RWPE2 (cell line): Measurements from ENCODE around the gene MAMLD1.

Experiments
- ATAC-seq: fragments of 200-7000 bp; cut with Tn5 transposase; 3 replicates; pipeline ENCODE4 v1.9.1; 2021; ENCODE audit warnings: low read depth
- DNase-seq: peaks from one replicate; pipeline ENCODE4 v3.0.0-alpha.2; 2020; ENCODE audit warnings: low spot score
- H3K27ac ChIP-seq: fragments of 450-650 bp; 2 replicates; pipeline ENCODE4 v1.5.1; 2017; ENCODE audit warnings: mild to moderate bottlenecking; ENCODE audit not compliant: poor library complexity, severe bottlenecking
- H3K27me3 ChIP-seq: fragments of 250-450 bp; sonication (Bioruptor Pico); 2 replicates; pipeline ENCODE4 v1.5.1; 2021; ENCODE audit warnings: mild to moderate bottlenecking, moderate library complexity; ENCODE audit not compliant: insufficient read depth, poor library complexity, severe bottlenecking
- H3K36me3 ChIP-seq: fragments of 250-450 bp; sonication (Bioruptor Pico); 2 replicates; pipeline ENCODE4 v1.5.1; 2020; ENCODE audit warnings: low read depth, mild to moderate bottlenecking, moderate library complexity
- H3K4me1 ChIP-seq: fragments of 250-450 bp; sonication (Bioruptor Pico); 2 replicates; pipeline ENCODE4 v1.5.1; 2021; ENCODE audit warnings: mild to moderate bottlenecking, moderate library complexity; ENCODE audit not compliant: insufficient read depth, poor library complexity, severe bottlenecking
- H3K4me3 ChIP-seq: fragments of 250-450 bp; sonication (Bioruptor Pico); 2 replicates; pipeline ENCODE4 v1.5.1; 2021; ENCODE audit warnings: mild to moderate bottlenecking, moderate library complexity; ENCODE audit not compliant: severe bottlenecking
- H3K9me3 ChIP-seq: fragments of 250-450 bp; sonication (Bioruptor Pico); 2 replicates; pipeline ENCODE4 v1.5.1; 2021; ENCODE audit warnings: mild to moderate bottlenecking, moderate library complexity; ENCODE audit not compliant: severe bottlenecking
- CTCF ChIP-seq: fragments of 450-650 bp; IDR thresholded peaks from one replicate; pipeline ENCODE4 v1.5.1; 2017; ENCODE audit warnings: mild to moderate bottlenecking, moderate library complexity; ENCODE audit not compliant: poor library complexity, severe bottlenecking

Gene MAMLD1

DNA sequence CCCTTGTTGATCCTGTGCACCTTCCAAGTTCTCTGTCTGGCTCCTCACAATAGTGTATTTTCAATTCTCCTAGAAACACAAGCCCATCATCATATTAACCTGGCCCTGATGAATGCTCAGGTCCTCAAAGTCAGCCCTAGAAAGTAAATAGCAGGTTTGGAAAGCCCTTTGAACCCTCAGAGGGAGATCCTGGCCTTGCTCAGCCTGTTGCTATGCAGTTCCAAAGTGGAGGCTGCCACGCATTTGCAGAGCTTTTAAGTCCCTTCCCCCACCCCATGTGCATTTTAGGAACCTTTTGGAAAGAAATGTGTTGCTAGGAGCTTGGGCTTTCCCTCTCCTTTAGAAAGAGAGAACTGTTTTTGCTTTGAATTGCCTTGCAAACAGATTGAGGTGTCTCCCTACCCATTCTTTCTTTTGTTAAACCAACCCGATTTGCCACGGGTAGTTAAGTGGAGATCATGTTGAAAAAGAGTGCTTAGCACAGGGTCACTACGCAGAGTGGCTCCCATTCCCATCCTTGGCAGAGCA lies 12.2 kb downstream of the MAMLD1 start:
- no peak overlapping the region for H3K4me3 ChIP-seq
- H3K36me3 ChIP-seq = no peaks in the 10 kb centered on the region
- no peaks in the 10 kb centered on the region for H3K4me1 ChIP-seq
- no peaks in the 10 kb centered on the region for H3K9me3 ChIP-seq
- no peak for DNase-seq
- ATAC-seq = no peak
- TF ChIP-seq CTCF = no peak
- H3K27me3 ChIP-seq = no peaks in the 10 kb centered on the region
- no peak overlapping the region for H3K27ac ChIP-seq

- no peak overlapping the region for H3K4me3 ChIP-seq
- no peak for DNase-seq
- H3K9me3 ChIP-seq = no peaks in the 10 kb centered on the region
- H3K27me3 ChIP-seq = no peaks in the 10 kb centered on the region
- ATAC-seq = no peak
- H3K4me1 ChIP-seq = no peaks in the 10 kb centered on the region
- no peak for TF ChIP-seq CTCF
- no peaks in the 10 kb centered on the region for H3K36me3 ChIP-seq
- no peak overlapping the region for H3K27ac ChIP-seq
Measured at GRCh38 chrX:150377005-150377404, 13.9 kb downstream of the MAMLD1 start.

GRCh38 chrX:150405006-150405405 lies 41.9 kb downstream of the MAMLD1 start:
- no peaks in the 10 kb centered on the region for H3K36me3 ChIP-seq
- H3K27ac ChIP-seq = no peak overlapping the region
- no peaks in the 10 kb centered on the region for H3K4me1 ChIP-seq
- DNase-seq (no peak), ATAC-seq (no peak)
- H3K4me3 ChIP-seq = no peak overlapping the region
- no peaks in the 10 kb centered on the region for H3K9me3 ChIP-seq
- no peaks in the 10 kb centered on the region for H3K27me3 ChIP-seq
- no peak for TF ChIP-seq CTCF

- Histone ChIP-seq H3K27ac (no peak overlapping the region), H3K27me3 (no peaks in the 10 kb centered on the region), H3K9me3 (no peaks in the 10 kb centered on the region), H3K4me3 (no peak overlapping the region), H3K4me1 (no peaks in the 10 kb centered on the region), H3K36me3 (no peaks in the 10 kb centered on the region)
- DNase-seq = no peak
- ATAC-seq = no peak
- no peak for TF ChIP-seq CTCF
Measured at GRCh38 chrX:150405576-150405975, 42.5 kb downstream of the MAMLD1 start.

GRCh38 chrX:150406596-150406995 lies 43.5 kb downstream of the MAMLD1 start:
- H3K9me3 ChIP-seq = no peaks in the 10 kb centered on the region
- no peaks in the 10 kb centered on the region for H3K36me3 ChIP-seq
- no peak for ATAC-seq
- no peak for DNase-seq
- no peaks in the 10 kb centered on the region for H3K27me3 ChIP-seq
- H3K4me3 ChIP-seq = no peak overlapping the region
- no peaks in the 10 kb centered on the region for H3K4me1 ChIP-seq
- TF ChIP-seq CTCF = no peak
- no peak overlapping the region for H3K27ac ChIP-seq
